Activated CD8-positive, alpha-beta T cell treated with anti-CD3 and anti-CD28 coated beads for 36 hours (primary cell): ENCODE measurements around the gene FOXQ1. TPM values are rescaled to one million over a fixed set of nuclear protein-coding genes. Genes with fewer than 3 reads are reported as not detected.

Experiments used
- ATAC-seq: fragments of 200-7000 bp; cut with Tn5 transposase; one replicate; pipeline ENCODE4 v1.10.0; 2021; ENCODE audit warnings: mild to moderate bottlenecking, moderate library complexity
- CTCF ChIA-PET: fragments of 350-600 bp; sonication (Branson Sonifier 250); formaldehyde crosslinking; loops from one replicate; lab custom pipeline; 2021; ENCODE audit warnings: antibody characterized with exemption; lab: Charles Lee
- POLR2A ChIA-PET: fragments of 350-600 bp; sonication (Branson Sonifier 250); formaldehyde crosslinking; loops from one replicate; lab custom pipeline; 2021; ENCODE audit warnings: antibody characterized with exemption; lab: Charles Lee
- DNase-seq: peaks from one replicate; pipeline ENCODE4 v3.0.0-alpha.2; 2020
- H3K27ac Mint-ChIP-seq: one replicate; pipeline ENCODE4 v1.8.0; 2021; ENCODE audit warnings: mild to moderate bottlenecking, mixed read lengths
- H3K27me3 Mint-ChIP-seq: one replicate; pipeline ENCODE4 v1.8.0; 2021; ENCODE audit warnings: mixed read lengths
- H3K36me3 Mint-ChIP-seq: one replicate; pipeline ENCODE4 v1.8.0; 2021; ENCODE audit warnings: low read depth, mixed read lengths
- H3K4me1 Mint-ChIP-seq: one replicate; pipeline ENCODE4 v1.8.0; 2021; ENCODE audit warnings: low read depth, mixed read lengths
- H3K4me3 Mint-ChIP-seq: one replicate; pipeline ENCODE4 v1.8.0; 2021; ENCODE audit warnings: mild to moderate bottlenecking, moderate library complexity, mixed read lengths
- H3K9me3 Mint-ChIP-seq: one replicate; pipeline ENCODE4 v1.8.0; 2021; ENCODE audit warnings: mixed read lengths
- CTCF ChIP-seq: fragments of 200-600 bp; IDR thresholded peaks from one replicate; pipeline ENCODE4 v1.8.0; 2022; ENCODE audit warnings: antibody characterized with exemption, mild to moderate bottlenecking
- intact Hi-C: fragments of 100-400 bp; cut with micrococcal nuclease; formaldehyde crosslinking; loops from one replicate; pipeline ENCODE4 v1.10.0; 2022
- total RNA-seq, 2 experiments: library from RNA; stranded (reverse); gene quantifications; one replicate each; pipeline ENCODE4 v1.2.3, GENCODE V29; 2021

FOXQ1 gene
- total RNA-seq, 2 experiments from 2014 or later: not detected

- no peak overlapping the region for H3K4me3 Mint-ChIP-seq
- DNase-seq (no peak), ATAC-seq (no peak)
- POLR2A ChIA-PET: no interaction called here
- H3K4me1 Mint-ChIP-seq: no peaks in the 10 kb centered on the region
- intact Hi-C loops: no loop called here
- no peak for TF ChIP-seq CTCF
- CTCF ChIA-PET: no interaction called here
- H3K9me3 Mint-ChIP-seq: no peaks in the 10 kb centered on the region
- peaks cover 20% of the 10 kb centered on the region for H3K27me3 Mint-ChIP-seq
- H3K36me3 Mint-ChIP-seq: no peaks in the 10 kb centered on the region
- H3K27ac Mint-ChIP-seq: no peak overlapping the region
Measured at GRCh38 chr6:1283501-1283900, 28.4 kb upstream of the FOXQ1 start.

- no peak for ATAC-seq
- Mint-ChIP-seq H3K27ac (no peak overlapping the region), H3K36me3 (no peaks in the 10 kb centered on the region), H3K9me3 (no peaks in the 10 kb centered on the region), H3K27me3 (peaks cover 20% of the 10 kb centered on the region), H3K4me1 (no peaks in the 10 kb centered on the region), H3K4me3 (no peak overlapping the region)
- CTCF ChIA-PET: no interaction called here
- no peak for TF ChIP-seq CTCF
- POLR2A ChIA-PET: no interaction called here
- no peak for DNase-seq
- intact Hi-C loops: no loop called here
Measured at GRCh38 chr6:1285556-1285955, 26.3 kb upstream of the FOXQ1 start.

GRCh38 chr6:1285956-1286355 is 25.9 kb upstream of the FOXQ1 start:
- intact Hi-C loops: no loop called here
- H3K4me3 Mint-ChIP-seq: no peak overlapping the region
- peaks cover 18% of the 10 kb centered on the region for H3K27me3 Mint-ChIP-seq
- H3K27ac Mint-ChIP-seq: no peak overlapping the region
- no peaks in the 10 kb centered on the region for H3K9me3 Mint-ChIP-seq
- no peaks in the 10 kb centered on the region for H3K36me3 Mint-ChIP-seq
- CTCF ChIA-PET: no interaction called here
- no peak for TF ChIP-seq CTCF
- ATAC-seq (no peak), DNase-seq (no peak)
- no peaks in the 10 kb centered on the region for H3K4me1 Mint-ChIP-seq
- POLR2A ChIA-PET: no interaction called here

- TF ChIP-seq CTCF: no peak
- peaks cover 12% of the 10 kb centered on the region for H3K27me3 Mint-ChIP-seq
- H3K36me3 Mint-ChIP-seq: no peaks in the 10 kb centered on the region
- H3K4me1 Mint-ChIP-seq: no peaks in the 10 kb centered on the region
- no peak for ATAC-seq
- DNase-seq: no peak
- H3K4me3 Mint-ChIP-seq: no peak overlapping the region
- no peak overlapping the region for H3K27ac Mint-ChIP-seq
- CTCF ChIA-PET: no interaction called here
- no peaks in the 10 kb centered on the region for H3K9me3 Mint-ChIP-seq
- intact Hi-C loops: no loop called here
- POLR2A ChIA-PET: no interaction called here
Measured at GRCh38 chr6:1287103-1287591, 24.8 kb upstream of the FOXQ1 start.

- DNase-seq (no peak), ATAC-seq (no peak)
- intact Hi-C loops: no loop called here
- Mint-ChIP-seq H3K36me3 (no peaks in the 10 kb centered on the region), H3K27ac (no peak overlapping the region), H3K4me1 (no peaks in the 10 kb centered on the region), H3K27me3 (peaks cover 15% of the 10 kb centered on the region), H3K4me3 (no peak overlapping the region), H3K9me3 (no peaks in the 10 kb centered on the region)
- CTCF ChIA-PET: no interaction called here
- no peak for TF ChIP-seq CTCF
- POLR2A ChIA-PET: no interaction called here
Measured at GRCh38 chr6:1290086-1290485, 21.8 kb upstream of the FOXQ1 start.
